IMR-90 (cell line): ENCODE results near the gene BPIFB1. TPM values are rescaled to one million over a fixed set of nuclear protein-coding genes. Genes with fewer than 3 reads are reported as not detected.

Source experiments
- ATAC-seq: fragments of 200-7000 bp; cut with Tn5 transposase; 2 replicates; pipeline ENCODE4 v1.9.1; 2020; ENCODE audit warnings: low read depth, mild to moderate bottlenecking, moderate library complexity
- BruUV-seq: library from RNA; stranded (reverse); fragments of 400-500 nt; replicated peaks from 2 replicates; lab custom pipeline; 2021; lab: Mats Ljungman, UMichigan
- CTCF ChIA-PET: fragments of 300-600 bp; formaldehyde crosslinking; extraction: SDS; loops from one replicate; lab custom pipeline; 2021; ENCODE audit warnings: antibody characterized with exemption; lab: Yijun Ruan, JAX
- POLR2A ChIA-PET: fragments of 300-600 bp; sonication (Branson Sonifier 250); formaldehyde crosslinking; loops from one replicate; lab custom pipeline; 2022; ENCODE audit warnings: antibody characterized with exemption; ENCODE audit not compliant: unreplicated experiment; lab: Charles Lee
- DNase-seq: peaks from one replicate; pipeline ENCODE4 v3.0.0; 2013
- H2AFZ ChIP-seq: replicated peaks from 2 replicates; pipeline ENCODE3; 2013; ENCODE audit warnings: low read length, mild to moderate bottlenecking; ENCODE audit not compliant: poor library complexity
- H2AK5ac ChIP-seq: 2 replicates; pipeline ENCODE4 v1.6.1; 2013; ENCODE audit warnings: low read depth, low read length, inconsistent platforms
- H2AK9ac ChIP-seq: replicated peaks from 2 replicates; pipeline ENCODE3; 2013; ENCODE audit warnings: mild to moderate bottlenecking, low read depth, low read length, moderate library complexity; ENCODE audit not compliant: poor library complexity
- H2BK120ac ChIP-seq: 2 replicates; pipeline ENCODE4 v1.6.1; 2013; ENCODE audit warnings: low read depth, low read length, inconsistent platforms
- H2BK15ac ChIP-seq: 3 replicates; pipeline ENCODE4 v1.6.1; 2013; ENCODE audit warnings: low read depth, low read length, inconsistent platforms
- H2BK20ac ChIP-seq: 2 replicates; pipeline ENCODE4 v1.6.1; 2013; ENCODE audit warnings: low read depth, mild to moderate bottlenecking, inconsistent platforms, low read length, moderate library complexity
- H2BK5ac ChIP-seq: 2 replicates; pipeline ENCODE4 v1.6.1; 2013; ENCODE audit warnings: mild to moderate bottlenecking, low read depth, low read length, inconsistent platforms; ENCODE audit not compliant: poor library complexity, severe bottlenecking
- H3K14ac ChIP-seq: replicated peaks from 2 replicates; pipeline ENCODE4 v1.6.1; 2013; ENCODE audit warnings: low read depth, low read length, inconsistent platforms
- H3K18ac ChIP-seq: 2 replicates; pipeline ENCODE4 v1.6.1; 2013; ENCODE audit warnings: low read depth, low read length, control low read depth
- H3K23ac ChIP-seq: 2 replicates; pipeline ENCODE4 v1.6.1; 2013; ENCODE audit warnings: low read depth, low read length, inconsistent platforms
- H3K27ac ChIP-seq: 2 replicates; pipeline ENCODE4 v1.5.1; 2013; ENCODE audit warnings: mild to moderate bottlenecking, control low read depth, low read length; ENCODE audit not compliant: insufficient read depth
- H3K27me3 ChIP-seq: 2 replicates; pipeline ENCODE4 v1.6.1; 2013; ENCODE audit warnings: low read length; ENCODE audit not compliant: control insufficient read depth, insufficient read depth
- H3K36me3 ChIP-seq: 2 replicates; pipeline ENCODE4 v1.6.1; 2013; ENCODE audit warnings: low read length, mixed read lengths; ENCODE audit not compliant: control insufficient read depth, insufficient read depth
- H3K4ac ChIP-seq: 2 replicates; pipeline ENCODE4 v1.6.1; 2013; ENCODE audit warnings: low read depth, low read length, inconsistent platforms
- H3K4me1 ChIP-seq: 2 replicates; pipeline ENCODE4 v1.6.1; 2013; ENCODE audit warnings: low read length, mixed read lengths; ENCODE audit not compliant: control insufficient read depth, insufficient read depth
- H3K4me2 ChIP-seq: 2 replicates; pipeline ENCODE4 v1.6.1; 2013; ENCODE audit warnings: low read depth, mild to moderate bottlenecking, control low read depth, low read length, moderate library complexity
- H3K4me3 ChIP-seq: 2 replicates; pipeline ENCODE4 v1.5.1; 2013; ENCODE audit warnings: low read depth, mild to moderate bottlenecking, control low read depth, low read length, moderate library complexity; ENCODE audit not compliant: insufficient read depth
- H3K56ac ChIP-seq: 2 replicates; pipeline ENCODE4 v1.6.1; 2013; ENCODE audit warnings: low read length, inconsistent platforms; ENCODE audit not compliant: insufficient read depth; ENCODE audit errors: extremely low read depth
- H3K79me1 ChIP-seq, 2 experiments: 2 replicates each; pipeline ENCODE4 v1.6.1; 2013; ENCODE audit warnings: low read length in 2 of 2, inconsistent platforms in 1 of 2, low read depth in 1 of 2
- H3K9ac ChIP-seq: 2 replicates; pipeline ENCODE4 v1.6.1; 2013; ENCODE audit warnings: low read depth, low read length, control low read depth
- H3K9me1 ChIP-seq: 2 replicates; pipeline ENCODE4 v1.6.1; 2013; ENCODE audit warnings: low read length, inconsistent platforms; ENCODE audit not compliant: insufficient read depth
- H3K9me3 ChIP-seq: 2 replicates; pipeline ENCODE4 v1.6.1; 2013; ENCODE audit warnings: low read length; ENCODE audit not compliant: control insufficient read depth, insufficient read depth
- H4K20me1 ChIP-seq: 2 replicates; pipeline ENCODE4 v1.6.1; 2013; ENCODE audit warnings: low read length, inconsistent platforms; ENCODE audit not compliant: insufficient read depth
- H4K5ac ChIP-seq: 2 replicates; pipeline ENCODE4 v1.6.1; 2013; ENCODE audit warnings: mild to moderate bottlenecking, low read depth, low read length, control low read depth
- H4K8ac ChIP-seq, 2 experiments: 2 replicates each; pipeline ENCODE4 v1.6.1; 2013; ENCODE audit warnings: low read depth in 2 of 2, low read length in 2 of 2, control low read depth in 1 of 2, inconsistent platforms in 1 of 2
- H4K91ac ChIP-seq: 2 replicates; pipeline ENCODE4 v1.6.1; 2013; ENCODE audit warnings: low read depth, low read length, inconsistent platforms; ENCODE audit not compliant: insufficient read depth
- BHLHE40 ChIP-seq: fragments of 150-350 bp; IDR thresholded peaks from 2 replicates; pipeline ENCODE4 v1.6.1; 2016; ENCODE audit warnings: mild to moderate bottlenecking, low read depth, low read length
- CEBPB ChIP-seq: IDR thresholded peaks from 2 replicates; pipeline ENCODE4 v1.6.1; 2012; ENCODE audit warnings: low read depth, low read length, improper control_type of control experiment
- CHD1 ChIP-seq: IDR thresholded peaks from 2 replicates; pipeline ENCODE4 v1.6.1; 2012; ENCODE audit warnings: low read depth, low read length, improper control_type of control experiment
- ELK1 ChIP-seq: fragments of 150-350 bp; IDR thresholded peaks from 2 replicates; pipeline ENCODE4 v1.6.1; 2016; ENCODE audit warnings: low read depth, mild to moderate bottlenecking, low read length, moderate library complexity, borderline replicate concordance
- FOS ChIP-seq: fragments of 150-350 bp; IDR thresholded peaks from 2 replicates; pipeline ENCODE4 v1.6.1; 2016; ENCODE audit warnings: low read depth, low read length
- MAFK ChIP-seq: IDR thresholded peaks from 2 replicates; pipeline ENCODE4 v1.6.1; 2012; ENCODE audit warnings: low read depth, low read length, improper control_type of control experiment
- MAZ ChIP-seq: IDR thresholded peaks from 2 replicates; pipeline ENCODE4 v1.6.1; 2012; ENCODE audit warnings: low read depth, mild to moderate bottlenecking, low read length, improper control_type of control experiment, moderate library complexity, borderline replicate concordance
- MXI1 ChIP-seq: IDR thresholded peaks from 2 replicates; pipeline ENCODE4 v1.6.1; 2012; ENCODE audit warnings: low read depth, mild to moderate bottlenecking, low read length, moderate library complexity, borderline replicate concordance
- NFE2L2 ChIP-seq: fragments of 150-350 bp; IDR thresholded peaks from 2 replicates; pipeline ENCODE4 v1.6.1; 2016; ENCODE audit warnings: low read depth, mild to moderate bottlenecking, low read length
- POLR2A ChIP-seq: IDR thresholded peaks from 2 replicates; pipeline ENCODE4 v1.6.1; 2012; ENCODE audit warnings: mild to moderate bottlenecking, low read depth, low read length
- RAD21 ChIP-seq: IDR thresholded peaks from 2 replicates; pipeline ENCODE4 v1.6.1; 2012; ENCODE audit warnings: low read length, improper control_type of control experiment
- RCOR1 ChIP-seq: IDR thresholded peaks from 2 replicates; pipeline ENCODE4 v1.6.1; 2012; ENCODE audit warnings: mild to moderate bottlenecking, low read length, improper control_type of control experiment; ENCODE audit not compliant: insufficient replicate concordance
- RFX5 ChIP-seq: IDR thresholded peaks from 2 replicates; pipeline ENCODE4 v1.8.0; 2012; ENCODE audit warnings: low read depth, mild to moderate bottlenecking, low read length, moderate library complexity
- SMC3 ChIP-seq: fragments of 150-350 bp; IDR thresholded peaks from 2 replicates; pipeline ENCODE4 v1.6.1; 2016; ENCODE audit warnings: low read depth, mild to moderate bottlenecking, antibody characterized with exemption, low read length, moderate library complexity
- USF2 ChIP-seq: fragments of 150-350 bp; IDR thresholded peaks from 2 replicates; pipeline ENCODE4 v1.6.1; 2017; ENCODE audit warnings: mild to moderate bottlenecking, antibody characterized with exemption, low read length, low read depth
- WGBS, 2 experiments: methylation state at CpG; one replicate each; pipeline versions ENCODE4 v1.1.5 to v1.1.7; 2013; ENCODE audit warnings: missing lambda C conversion rate in 2 of 2; ENCODE audit not compliant: insufficient read length in 1 of 2; ENCODE audit errors: extremely low coverage in 2 of 2; 5-methylcytosine and 5-hydroxymethylcytosine counted together
- dilution Hi-C: fragments of 300-500 bp; cut with HindIII; formaldehyde crosslinking; loops from one replicate; pipeline ENCODE4 v1.14.3; 2018; ENCODE audit warnings: low sequenced_read_pairs; ENCODE audit not compliant: unreplicated experiment
- in situ Hi-C: fragments of 300-500 bp; cut with MboI; formaldehyde crosslinking; loops from 3 replicates; pipeline ENCODE4 v1.14.3; 2019; ENCODE audit warnings: low sequenced_read_pairs, inconsistent platforms, mixed read lengths
- intact Hi-C: fragments of 100-400 bp; cut with micrococcal nuclease; formaldehyde crosslinking; loops from 2 replicates; pipeline ENCODE4 v1.10.0; 2022
- polyA plus RNA-seq, 3 experiments: library from polyadenylated mRNA; depleted of rRNA; stranded (reverse); fragments of >200 nt; gene quantifications; 2 replicates each; pipeline ENCODE4 v1.2.3, GENCODE V29; 2012; ENCODE audit warnings: low replicate concordance in 1 of 3
- total RNA-seq: library from RNA; depleted of rRNA; stranded (reverse); fragments of >200 nt; gene quantifications from 2 replicates; pipeline ENCODE4 v1.2.3, GENCODE V29; 2012
- TF ChIP-seq, protein P1 (sequence below): conservative IDR thresholded peaks from 2 replicates; pipeline ENCODE4 v1.5.1; 2012; ENCODE audit warnings: mild to moderate bottlenecking, low read depth, low read length, improper control_type of control experiment

The BPIFB1 gene
- total and polyA plus RNA-seq, 2 of the 4 experiments (the other 2 are of a cell fraction) = not detected

DNA sequence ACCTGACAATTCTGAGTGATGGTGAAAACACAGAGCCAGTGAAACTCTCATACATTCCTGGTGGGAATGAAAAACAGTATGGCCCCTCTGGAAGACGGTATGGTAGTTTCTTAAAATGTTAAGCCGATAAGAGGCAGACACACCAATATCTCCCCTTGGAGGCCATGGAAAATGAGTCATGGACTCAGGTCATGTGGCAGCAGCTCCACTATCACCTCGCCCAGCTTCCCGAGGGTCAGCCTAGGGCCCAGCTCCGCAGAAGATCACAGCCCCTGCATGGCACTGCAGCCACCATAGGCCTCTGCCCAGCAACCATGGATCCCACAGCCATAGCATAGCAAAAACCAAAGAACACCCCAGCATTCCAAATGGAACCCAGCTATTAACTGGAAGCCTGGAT, 25.8 kb upstream of the BPIFB1 start:
- Histone ChIP-seq H4K5ac (no peak overlapping the region), H3K4me2 (no peak overlapping the region), H4K91ac (no peak overlapping the region), H3K18ac (no peak overlapping the region), H3K14ac (no peak overlapping the region), H2AFZ (no peak overlapping the region), H3K9ac (no peak overlapping the region), H3K4ac (no peak overlapping the region), H2AK5ac (no peak overlapping the region), H3K9me3 (no peaks in the 10 kb centered on the region), H3K4me1 (no peaks in the 10 kb centered on the region), H2BK15ac (no peak overlapping the region), H3K27me3 (peaks cover 1% of the 10 kb centered on the region; the same call in 1 of the 2 replicates), H3K9me1 (no peaks in the 10 kb centered on the region), H3K36me3 (no peaks in the 10 kb centered on the region), H4K20me1 (no peaks in the 10 kb centered on the region), H4K8ac (no peak overlapping the region), H2BK120ac (no peak overlapping the region), H2AK9ac (no peak overlapping the region), H3K4me3 (no peak overlapping the region), H3K79me1 (no peaks in the 10 kb centered on the region), H3K56ac (no peak overlapping the region), H2BK5ac (no peak overlapping the region), H3K23ac (no peak overlapping the region), H3K27ac (no peak overlapping the region), H2BK20ac (no peak overlapping the region)
- DNase-seq (no peak), ATAC-seq (no peak)
- TF ChIP-seq RAD21 (no peak), MAZ (no peak), BHLHE40 (no peak), RFX5 (no peak), MAFK (no peak), POLR2A (no peak), MXI1 (no peak), ELK1 (no peak), CHD1 (no peak), RCOR1 (no peak), NFE2L2 (no peak), USF2 (no peak), SMC3 (no peak), CEBPB (no peak), FOS (no peak)
- TF ChIP-seq, protein P1, sequence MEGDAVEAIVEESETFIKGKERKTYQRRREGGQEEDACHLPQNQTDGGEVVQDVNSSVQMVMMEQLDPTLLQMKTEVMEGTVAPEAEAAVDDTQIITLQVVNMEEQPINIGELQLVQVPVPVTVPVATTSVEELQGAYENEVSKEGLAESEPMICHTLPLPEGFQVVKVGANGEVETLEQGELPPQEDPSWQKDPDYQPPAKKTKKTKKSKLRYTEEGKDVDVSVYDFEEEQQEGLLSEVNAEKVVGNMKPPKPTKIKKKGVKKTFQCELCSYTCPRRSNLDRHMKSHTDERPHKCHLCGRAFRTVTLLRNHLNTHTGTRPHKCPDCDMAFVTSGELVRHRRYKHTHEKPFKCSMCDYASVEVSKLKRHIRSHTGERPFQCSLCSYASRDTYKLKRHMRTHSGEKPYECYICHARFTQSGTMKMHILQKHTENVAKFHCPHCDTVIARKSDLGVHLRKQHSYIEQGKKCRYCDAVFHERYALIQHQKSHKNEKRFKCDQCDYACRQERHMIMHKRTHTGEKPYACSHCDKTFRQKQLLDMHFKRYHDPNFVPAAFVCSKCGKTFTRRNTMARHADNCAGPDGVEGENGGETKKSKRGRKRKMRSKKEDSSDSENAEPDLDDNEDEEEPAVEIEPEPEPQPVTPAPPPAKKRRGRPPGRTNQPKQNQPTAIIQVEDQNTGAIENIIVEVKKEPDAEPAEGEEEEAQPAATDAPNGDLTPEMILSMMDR = no peak
- WGBS, 2 experiments = 50% methylated on average over 2 of the region's 5 CpGs; no CpG with 5 or more reads in 1 of the 2 experiments
- in situ Hi-C loops (no loop called here), dilution Hi-C loops (no loop called here), intact Hi-C loops (no loop called here)
- ChIA-PET POLR2A (interaction anchor here (0.7 kb wide), 1 partner anchor 10 kb away, joined by 9 read pairs; no protein-coding TSS in a partner anchor), CTCF (no interaction called here)
- BruUV-seq = no TSS peak
